ENCODE measurements around the gene TRPM4. TPM values are rescaled to one million over a fixed set of nuclear protein-coding genes. Genes with fewer than 3 reads are reported as not detected.

The TRPM4 gene
- polyA plus RNA-seq, 1 experiment, result 17.6 TPM

- Histone ChIP-seq H3K36me3 (ENCODE audit: control insufficient read depth, insufficient read depth, low read length) (peaks cover 17% of the 10 kb centered on the region), H3K4me3 (ENCODE audit: low read depth, low read length) (no peak overlapping the region), H3K27me3 (ENCODE audit: control insufficient read depth, insufficient read depth, low read length) (no peaks in the 10 kb centered on the region)
- POLR2A ChIA-PET, result no interaction called here
- CTCF ChIA-PET, result interaction anchor here (1.3 to 4.9 kb wide), 4 partner anchors 13 to 97 kb away, joined by 3 to 34 read pairs (median 3); no protein-coding TSS in a partner anchor
- no peak for DNase-seq (ENCODE audit: low read depth)
- no peak for TF ChIP-seq CTCF (IDR thresholded peaks at IDR 0.05; ENCODE audit: insufficient read depth, low read depth, low read length)
These were observed 46.2 kb upstream of the TRPM4 start for GRCh38 chr19:49111218-49111998.

- TF ChIP-seq CTCF (IDR thresholded peaks at IDR 0.05; ENCODE audit: insufficient read depth, low read depth, low read length), result peak; percentile 19; the same call in 1 of the 2 replicates
- ChIA-PET POLR2A (interaction anchor here (0.6 kb wide), 1 partner anchor 16 kb away, joined by 4 read pairs; no protein-coding TSS in a partner anchor), CTCF (interaction anchor here (0.6 to 2.7 kb wide), 16 partner anchors 8 to 94 kb away, joined by 3 to 21 read pairs (median 4); partner anchors contain the start of gene HRC)
- no peak for DNase-seq (ENCODE audit: low read depth)
- Histone ChIP-seq H3K27me3 (ENCODE audit: control insufficient read depth, insufficient read depth, low read length) (no peaks in the 10 kb centered on the region), H3K4me3 (ENCODE audit: low read depth, low read length) (peak within 1 kb of the TSS; percentile 90), H3K36me3 (ENCODE audit: control insufficient read depth, insufficient read depth, low read length) (0 out of 2 replicates have a peak, but pooled peaks cover 2% of the 10 kb centered on the region)
These were observed 43.6 kb upstream of the TRPM4 start, which contains the start of gene LIN7B for GRCh38 chr19:49113762-49114629. Gene LIN7B (plus strand): TSS chr19:49114370. CDS start chr19:49114405, 35 bp downstream.

GRCh38 chr19:49114630-49115363, 42.8 kb upstream of the TRPM4 start:
- Histone ChIP-seq H3K27me3 (ENCODE audit: control insufficient read depth, insufficient read depth, low read length) (no peaks in the 10 kb centered on the region), H3K4me3 (ENCODE audit: low read depth, low read length) (peak overlapping the region; percentile 90), H3K36me3 (ENCODE audit: control insufficient read depth, insufficient read depth, low read length) (no peaks in the 10 kb centered on the region)
- CTCF ChIA-PET, result interaction anchor here (0.6 to 2.7 kb wide), 15 partner anchors 9 to 93 kb away, joined by 3 to 21 read pairs (median 3); partner anchors contain the start of gene HRC
- POLR2A ChIA-PET, result interaction anchor here (0.6 kb wide), 1 partner anchor 17 kb away, joined by 4 read pairs; no protein-coding TSS in a partner anchor
- no peak for TF ChIP-seq CTCF (IDR thresholded peaks at IDR 0.05; ENCODE audit: insufficient read depth, low read depth, low read length)
- DNase-seq (ENCODE audit: low read depth), result no peak

GRCh38 chr19:49116544-49116943, 41.0 kb upstream of the TRPM4 start:
- ChIA-PET POLR2A (no interaction called here), CTCF (interaction anchor here (1.0 to 1.4 kb wide), 4 partner anchors 11 to 108 kb away, joined by 3 to 4 read pairs (median 4); no protein-coding TSS in a partner anchor)
- TF ChIP-seq CTCF (IDR thresholded peaks at IDR 0.05; ENCODE audit: insufficient read depth, low read depth, low read length), result no peak
- peaks cover 4% of the 10 kb centered on the region; the same call in 1 of the 2 replicates for H3K27me3 ChIP-seq (ENCODE audit: control insufficient read depth, insufficient read depth, low read length)
- no peak overlapping the region for H3K4me3 ChIP-seq (ENCODE audit: low read depth, low read length)
- no peak for DNase-seq (ENCODE audit: low read depth)
- H3K36me3 ChIP-seq (ENCODE audit: control insufficient read depth, insufficient read depth, low read length), result no peaks in the 10 kb centered on the region

Measured in BJ (cell line).